Lung (tissue), 12 donors: ENCODE measurements around the gene TEX29. TPM values are rescaled to one million over a fixed set of nuclear protein-coding genes. Genes with fewer than 3 reads are reported as not detected.

Experiments used
- ATAC-seq: fragments of 200-7000 bp; cut with Tn5 transposase; one replicate; pipeline ENCODE4 v1.9.1; 2020; ENCODE audit warnings: moderate number of reproducible peaks; ENCODE audit not compliant: insufficient read depth, low FRiP score
- DNase-seq, 3 donors: peaks; one replicate each; pipeline ENCODE4 v3.0.0-alpha.2; 2013 to 2017
- H3K27ac ChIP-seq, 2 donors: one replicate each; pipeline ENCODE4 v1.5.1; 2013; ENCODE audit warnings: mild to moderate bottlenecking in 2 of 2, moderate library complexity in 2 of 2, control low read depth in 1 of 2, inconsistent platforms in 1 of 2, low read depth in 1 of 2, low read length in 1 of 2
- H3K27me3 ChIP-seq, 3 donors: one replicate each; pipeline ENCODE4 v1.5.1; 2013; ENCODE audit warnings: low read length in 2 of 3; ENCODE audit not compliant: control insufficient read depth in 3 of 3, insufficient read depth in 3 of 3
- H3K36me3 ChIP-seq, 4 donors: one replicate each; pipeline ENCODE4 v1.5.1; 2013; ENCODE audit warnings: low read length in 4 of 4, mild to moderate bottlenecking in 1 of 4, moderate library complexity in 1 of 4; ENCODE audit not compliant: control insufficient read depth in 4 of 4, insufficient read depth in 4 of 4
- H3K4me1 ChIP-seq, 5 donors: one replicate each; pipeline ENCODE4 v1.5.1; 2013; ENCODE audit warnings: low read length in 5 of 5, mild to moderate bottlenecking in 2 of 5, moderate library complexity in 1 of 5; ENCODE audit not compliant: control insufficient read depth in 5 of 5, insufficient read depth in 5 of 5
- H3K4me3 ChIP-seq: one replicate; pipeline ENCODE4 v1.5.1; 2013; ENCODE audit warnings: mild to moderate bottlenecking, control low read depth, moderate library complexity
- H3K9ac ChIP-seq, 2 donors: one replicate each; pipeline ENCODE4 v1.5.1; 2013; ENCODE audit warnings: low read length in 2 of 2, control low read depth in 1 of 2; ENCODE audit not compliant: insufficient read depth in 1 of 2
- H3K9me3 ChIP-seq, 4 donors: one replicate each; pipeline ENCODE4 v1.5.1; 2013; ENCODE audit warnings: low read length in 3 of 4, mild to moderate bottlenecking in 1 of 4, moderate library complexity in 1 of 4; ENCODE audit not compliant: control insufficient read depth in 4 of 4, insufficient read depth in 3 of 4
- CTCF ChIP-seq: IDR thresholded peaks from 2 replicates; pipeline ENCODE4 v1.5.1; 2012; ENCODE audit warnings: mild to moderate bottlenecking; ENCODE audit errors: control extremely low read depth, extremely low read depth
- WGBS, 2 donors: extraction: QIAGEN DNeasy Blood & Tissue Kit; methylation state at CpG; one replicate each; pipeline ENCODE4 v1.1.7; 2013; 5-methylcytosine and 5-hydroxymethylcytosine counted together
- polyA plus RNA-seq, 2 donors: library from polyadenylated mRNA; stranded (reverse); fragments of 200-250 nt; gene quantifications; one replicate each; pipeline ENCODE4 v1.2.1, GENCODE V29; 2013
- total RNA-seq, 2 donors: library from RNA; depleted of rRNA in 1 of 2; stranded (reverse); fragments of >200 nt in 1 of 2; gene quantifications; one replicate each; pipeline ENCODE4 v1.2.1, GENCODE V29; 2014 to 2021
- donor health status: control.
- donor health status: control.
- donor health status: Bipolar disorder and iron deficiency.
- donor health status: healthy.
- donor health status: DM: yes; HTN: yes; CAD: no.

TEX29 gene
- total and polyA plus RNA-seq, 4 donors = 0.19 to 0.79 (median 0.25) TPM; not detected in 1

- H3K27me3 ChIP-seq = no peaks in the 10 kb centered on the region
- 64 to 79% methylated on average over 25 of the region's 25 CpGs for WGBS, 2 donors
- no peak overlapping the region for H3K4me3 ChIP-seq
- H3K4me1 ChIP-seq = peaks cover 0 to 6% (median 0%) of the 10 kb centered on the region in 5 donors
- no peaks in the 10 kb centered on the region for H3K36me3 ChIP-seq
- no peak for TF ChIP-seq CTCF
- DNase-seq (peak; percentile 53 to 88 (median 76)), ATAC-seq (peak; percentile 81)
- H3K9me3 ChIP-seq = no peaks in the 10 kb centered on the region
- no peak overlapping the region for H3K27ac ChIP-seq
- H3K9ac ChIP-seq = no peak overlapping the region
Observed at GRCh38 chr13:111344471-111345191, 24.2 kb downstream of the TEX29 start.

- no peaks in the 10 kb centered on the region for H3K9me3 ChIP-seq
- no peak for DNase-seq
- no peak overlapping the region for H3K27ac ChIP-seq
- WGBS, 2 donors = 86% methylated on average over 11 of the region's 11 CpGs
- H3K9ac ChIP-seq = no peak overlapping the region
- no peaks in the 10 kb centered on the region for H3K27me3 ChIP-seq
- no peak for TF ChIP-seq CTCF
- ATAC-seq = no peak
- no peak overlapping the region for H3K4me3 ChIP-seq
- H3K4me1 ChIP-seq = peaks cover 0 to 6% (median 0%) of the 10 kb centered on the region in 5 donors
- H3K36me3 ChIP-seq = no peaks in the 10 kb centered on the region
Observed at GRCh38 chr13:111345682-111346081, 25.2 kb downstream of the TEX29 start.

GRCh38 chr13:111346101-111346680 is 25.7 kb downstream of the TEX29 start:
- TF ChIP-seq CTCF = no peak
- no peak overlapping the region for H3K27ac ChIP-seq
- ATAC-seq = no peak
- H3K4me3 ChIP-seq = no peak overlapping the region
- WGBS, 2 donors = 90 to 92% methylated on average over 20 of the region's 20 CpGs
- H3K27me3 ChIP-seq = no peaks in the 10 kb centered on the region
- no peak for DNase-seq
- H3K36me3 ChIP-seq = no peaks in the 10 kb centered on the region
- H3K9me3 ChIP-seq = no peaks in the 10 kb centered on the region
- H3K9ac ChIP-seq = no peak overlapping the region
- peaks cover 0 to 6% (median 0%) of the 10 kb centered on the region in 5 donors for H3K4me1 ChIP-seq
